ENCODE data around the gene ZNF217.
"Not testable (repeated sequence)": the region's sequence is repeated elsewhere in the genome, so short reads cannot be mapped to it uniquely, and the experiment has no call there.

ZNF217 gene

DNA sequence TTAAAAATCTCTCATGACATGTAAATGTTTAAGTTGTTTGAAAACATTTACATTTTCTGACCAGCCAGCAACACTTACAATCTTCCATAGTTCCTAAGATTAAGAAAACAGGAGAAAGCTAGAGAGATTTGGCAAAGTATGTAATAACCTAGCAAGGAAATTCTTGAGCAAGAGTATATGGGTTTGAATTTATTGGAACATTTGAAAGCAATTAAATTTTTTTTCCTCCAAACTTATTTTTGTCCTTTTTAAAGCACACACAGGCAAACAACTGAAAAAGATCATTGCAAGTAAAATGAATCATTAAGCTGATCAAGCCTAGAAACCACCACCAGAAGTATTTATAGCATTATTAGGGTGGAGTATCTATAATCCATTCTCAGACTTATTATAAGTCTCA lies 20.1 kb upstream of the ZNF217 start:
- no peak overlapping the region for H3K4me2 ChIP-seq (ENCODE audit: low read length)
- no peak overlapping the region for H3K9ac ChIP-seq (ENCODE audit: low read length)
- H3K79me2 ChIP-seq (ENCODE audit: insufficient read depth, low read length) = peaks cover 4% of the 10 kb centered on the region; the same call in 1 of the 2 replicates

DNA sequence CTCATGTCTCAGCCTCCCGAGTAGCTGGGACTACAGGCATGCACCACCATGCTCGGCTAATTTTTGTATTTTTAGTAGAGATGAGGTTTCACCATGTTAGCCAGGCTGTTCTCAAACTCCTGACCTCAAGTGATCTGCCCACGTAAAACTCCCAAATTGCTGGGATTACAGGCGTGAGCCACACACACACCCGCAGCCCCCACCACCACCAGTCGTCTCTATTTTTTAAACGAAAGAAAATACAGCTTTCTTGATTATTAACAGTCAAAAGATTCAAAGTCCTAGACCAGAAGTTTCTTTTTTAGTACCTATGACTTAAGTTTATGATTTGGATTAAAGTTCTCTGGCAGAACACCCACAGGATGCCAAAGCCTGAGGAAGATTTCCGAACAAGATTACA lies 18.6 kb upstream of the ZNF217 start:
- H2AFZ ChIP-seq (ENCODE audit: low read length); H4K20me1 ChIP-seq (ENCODE audit: insufficient read depth, low read length); H3K9me2 ChIP-seq (ENCODE audit: low read depth, low read length); H3K36me3 ChIP-seq (ENCODE audit: insufficient read depth, low read length); H3F3A ChIP-seq (ENCODE audit: insufficient read depth, low read length); H3K4me3 ChIP-seq (ENCODE audit: low read depth, low read length, poor library complexity, severe bottlenecking); H3K27me3 ChIP-seq (ENCODE audit: insufficient read depth, low read length); H3K9ac ChIP-seq (ENCODE audit: low read length); H3K79me2 ChIP-seq (ENCODE audit: insufficient read depth, low read length); H3K9me3 ChIP-seq (ENCODE audit: low read length); H3K4me2 ChIP-seq (ENCODE audit: low read length): not testable (repeated sequence)
- H3K27ac ChIP-seq (ENCODE audit: low read depth, low read length, poor library complexity, severe bottlenecking) = peak overlapping the region; percentile 94
- H3K4me1 ChIP-seq (ENCODE audit: insufficient read depth, low read length, severe bottlenecking) = peaks cover 42% of the 10 kb centered on the region

More for the DNA sequence above, 20.1 kb upstream of the ZNF217 start:
- H3K27me3 ChIP-seq (ENCODE audit: insufficient read depth, low read length) = no peaks in the 10 kb centered on the region
- H3K36me3 ChIP-seq (ENCODE audit: insufficient read depth, low read length) = no peaks in the 10 kb centered on the region
- peak overlapping the region; percentile 94 for H3K27ac ChIP-seq (ENCODE audit: low read depth, low read length, poor library complexity, severe bottlenecking)
- no peaks in the 10 kb centered on the region for H4K20me1 ChIP-seq (ENCODE audit: insufficient read depth, low read length)
- H3K9me3 ChIP-seq (ENCODE audit: low read length) = no peaks in the 10 kb centered on the region
- no peaks in the 10 kb centered on the region for H3K9me2 ChIP-seq (ENCODE audit: low read depth, low read length)
- 0 out of 2 replicates have a peak, but pooled peaks cover 8% of the 10 kb centered on the region for H3F3A ChIP-seq (ENCODE audit: insufficient read depth, low read length)
- H3K4me3 ChIP-seq (ENCODE audit: low read depth, low read length, poor library complexity, severe bottlenecking) = no peak overlapping the region
- H3K4me1 ChIP-seq (ENCODE audit: insufficient read depth, low read length, severe bottlenecking) = peaks cover 45% of the 10 kb centered on the region
- H2AFZ ChIP-seq (ENCODE audit: low read length) = no peak overlapping the region
- TF ChIP-seq, protein P1, sequence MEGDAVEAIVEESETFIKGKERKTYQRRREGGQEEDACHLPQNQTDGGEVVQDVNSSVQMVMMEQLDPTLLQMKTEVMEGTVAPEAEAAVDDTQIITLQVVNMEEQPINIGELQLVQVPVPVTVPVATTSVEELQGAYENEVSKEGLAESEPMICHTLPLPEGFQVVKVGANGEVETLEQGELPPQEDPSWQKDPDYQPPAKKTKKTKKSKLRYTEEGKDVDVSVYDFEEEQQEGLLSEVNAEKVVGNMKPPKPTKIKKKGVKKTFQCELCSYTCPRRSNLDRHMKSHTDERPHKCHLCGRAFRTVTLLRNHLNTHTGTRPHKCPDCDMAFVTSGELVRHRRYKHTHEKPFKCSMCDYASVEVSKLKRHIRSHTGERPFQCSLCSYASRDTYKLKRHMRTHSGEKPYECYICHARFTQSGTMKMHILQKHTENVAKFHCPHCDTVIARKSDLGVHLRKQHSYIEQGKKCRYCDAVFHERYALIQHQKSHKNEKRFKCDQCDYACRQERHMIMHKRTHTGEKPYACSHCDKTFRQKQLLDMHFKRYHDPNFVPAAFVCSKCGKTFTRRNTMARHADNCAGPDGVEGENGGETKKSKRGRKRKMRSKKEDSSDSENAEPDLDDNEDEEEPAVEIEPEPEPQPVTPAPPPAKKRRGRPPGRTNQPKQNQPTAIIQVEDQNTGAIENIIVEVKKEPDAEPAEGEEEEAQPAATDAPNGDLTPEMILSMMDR (IDR thresholded peaks at IDR 0.05; ENCODE audit: low read length) = no peak
- TF ChIP-seq EZH2 (IDR thresholded peaks at IDR 0.05; ENCODE audit: borderline replicate concordance, low read length) = no peak

DNA sequence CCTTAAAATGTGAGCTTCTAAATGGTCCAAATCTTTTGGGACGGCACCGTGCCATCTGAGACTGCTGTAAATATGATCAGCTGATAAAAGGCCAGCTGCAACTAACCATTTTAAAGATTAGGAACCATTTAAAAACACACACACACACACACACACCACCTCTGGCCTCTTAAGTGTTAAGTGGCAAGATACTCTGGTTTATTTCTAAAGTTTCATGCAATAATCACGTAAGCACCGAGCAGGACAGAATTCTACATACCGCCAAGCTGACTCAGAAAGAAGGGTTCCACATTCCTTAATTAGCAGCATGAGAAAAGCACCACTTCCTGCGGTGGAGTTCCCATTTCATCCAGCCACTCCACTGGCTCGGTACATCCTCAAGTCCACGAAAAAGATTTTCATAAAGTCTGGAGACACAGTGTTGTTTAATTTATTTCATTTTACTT lies 17.8 kb upstream of the ZNF217 start:
- H4K20me1 ChIP-seq (ENCODE audit: insufficient read depth, low read length) = no peaks in the 10 kb centered on the region
- peak overlapping the region; percentile 28 for H3K4me3 ChIP-seq (ENCODE audit: low read depth, low read length, poor library complexity, severe bottlenecking)
- no peak for TF ChIP-seq EZH2 (IDR thresholded peaks at IDR 0.05; ENCODE audit: borderline replicate concordance, low read length)
- TF ChIP-seq, protein P1 (IDR thresholded peaks at IDR 0.05; ENCODE audit: low read length) = no peak
- H3K27ac ChIP-seq (ENCODE audit: low read depth, low read length, poor library complexity, severe bottlenecking) = peak overlapping the region; percentile 94
- peaks cover 45% of the 10 kb centered on the region for H3K4me1 ChIP-seq (ENCODE audit: insufficient read depth, low read length, severe bottlenecking)
- H3K9me2 ChIP-seq (ENCODE audit: low read depth, low read length) = no peaks in the 10 kb centered on the region
- no peaks in the 10 kb centered on the region for H3K9me3 ChIP-seq (ENCODE audit: low read length)
- H3K36me3 ChIP-seq (ENCODE audit: insufficient read depth, low read length) = peaks cover 7% of the 10 kb centered on the region
- peaks cover 5% of the 10 kb centered on the region; the same call in 1 of the 2 replicates for H3K79me2 ChIP-seq (ENCODE audit: insufficient read depth, low read length)
- peak overlapping the region; percentile 62 for H3K4me2 ChIP-seq (ENCODE audit: low read length)
- H3K9ac ChIP-seq (ENCODE audit: low read length) = peak overlapping the region; percentile 61
- no peaks in the 10 kb centered on the region for H3K27me3 ChIP-seq (ENCODE audit: insufficient read depth, low read length)
- 0 out of 2 replicates have a peak, but pooled peaks cover 8% of the 10 kb centered on the region for H3F3A ChIP-seq (ENCODE audit: insufficient read depth, low read length)
- H2AFZ ChIP-seq (ENCODE audit: low read length) = peak overlapping the region; percentile 89; the same call in 1 of the 2 replicates
